Esophagus muscularis mucosa (tissue), 4 donors: ENCODE data around the gene DSC3.

Experiments used
- CTCF ChIP-seq, 3 experiments: fragments of 200-600 bp in 2 of 3; fragments of 450-650 bp in 1 of 3; sonication (generic) in 2 of 3; IDR thresholded peaks; one replicate each; pipeline ENCODE4 v1.5.1; 2017 to 2019; ENCODE audit warnings: antibody characterized with exemption in 3 of 3, mild to moderate bottlenecking in 2 of 3, moderate library complexity in 1 of 3
- EP300 ChIP-seq: sonication (generic); formaldehyde crosslinking; IDR thresholded peaks from one replicate; pipeline ENCODE4 v1.6.1; 2017; ENCODE audit warnings: antibody characterized with exemption
- POLR2AphosphoS5 ChIP-seq, 2 donors: sonication (generic); formaldehyde crosslinking; IDR thresholded peaks; one replicate each; pipeline ENCODE4 v1.6.1; 2017; ENCODE audit warnings: antibody characterized with exemption in 2 of 2

- no peak for TF ChIP-seq CTCF (IDR thresholded peaks at IDR 0.05)
- TF ChIP-seq EP300, result no peak
- no peak for TF ChIP-seq POLR2AphosphoS5 (IDR thresholded peaks at IDR 0.05)
Measured at GRCh38 chr18:31079973-31080372, 37.4 kb upstream of the DSC3 start.
